KBM-7 (cell line): Measurements from ENCODE around the gene CR1.
A peak's percentile ranks its signal among the peaks of the same experiment; 100 is the strongest.
"Not testable (repeated sequence)": the region's sequence is repeated elsewhere in the genome, so short reads cannot be mapped to it uniquely, and the experiment has no call there.

Source experiments
- DNase-seq: peaks from one replicate; pipeline ENCODE4 v3.0.0-alpha.2; 2015
- in situ Hi-C: fragments of 300-500 bp; cut with MboI; formaldehyde crosslinking; loops from 2 replicates; pipeline ENCODE4 v1.14.3; 2020; ENCODE audit warnings: low sequenced_read_pairs, low pct_unique_long_range_greater_than_20kb, mixed read lengths

The CR1 gene

GRCh38 chr1:207501071-207501470 is 5.1 kb downstream of the CR1 start:
- DNase-seq, result no peak
- in situ Hi-C loops, result no loop called here

GRCh38 chr1:207502726-207503125 is 6.8 kb downstream of the CR1 start:
- in situ Hi-C loops, result no loop called here
- no peak for DNase-seq

GRCh38 chr1:207503950-207504349 is 8.0 kb downstream of the CR1 start:
- in situ Hi-C loops, result no loop called here
- DNase-seq, result no peak

GRCh38 chr1:207504438-207504837 is 8.5 kb downstream of the CR1 start:
- DNase-seq, result no peak
- in situ Hi-C loops, result no loop called here

- DNase-seq, result no peak
- in situ Hi-C loops, result no loop called here
Observed at GRCh38 chr1:207510444-207510843, 14.5 kb downstream of the CR1 start.

- DNase-seq, result no peak
- in situ Hi-C loops, result no loop called here
Observed at GRCh38 chr1:207514890-207515289, 18.9 kb downstream of the CR1 start.

GRCh38 chr1:207516729-207517128 is 20.8 kb downstream of the CR1 start:
- in situ Hi-C loops, result no loop called here
- DNase-seq, result no peak

GRCh38 chr1:207518608-207519236 is 22.8 kb downstream of the CR1 start:
- in situ Hi-C loops, result no loop called here
- no peak for DNase-seq

GRCh38 chr1:207519505-207520399 is 23.8 kb downstream of the CR1 start:
- in situ Hi-C loops, result no loop called here
- no peak for DNase-seq

GRCh38 chr1:207520400-207521345 is 24.7 kb downstream of the CR1 start:
- DNase-seq, in situ Hi-C loops: not testable (repeated sequence)

- DNase-seq, in situ Hi-C loops: not testable (repeated sequence)
Observed at GRCh38 chr1:207525239-207525638, 29.3 kb downstream of the CR1 start.

- DNase-seq, in situ Hi-C loops: not testable (repeated sequence)
Observed at GRCh38 chr1:207528401-207528800, 32.4 kb downstream of the CR1 start.

- in situ Hi-C loops, DNase-seq: not testable (repeated sequence)
Observed at GRCh38 chr1:207536263-207536662, 40.3 kb downstream of the CR1 start.

- DNase-seq, in situ Hi-C loops: not testable (repeated sequence)
Observed at GRCh38 chr1:207546677-207547357, 50.9 kb downstream of the CR1 start.

- in situ Hi-C loops, DNase-seq: not testable (repeated sequence)
Observed at GRCh38 chr1:207554823-207555222, 58.9 kb downstream of the CR1 start.

GRCh38 chr1:207565546-207566468 is 69.8 kb downstream of the CR1 start:
- peak; percentile 7 for DNase-seq
- in situ Hi-C loops, result no loop called here

- DNase-seq, in situ Hi-C loops: not testable (repeated sequence)
Observed at GRCh38 chr1:207571926-207572325, 76.0 kb downstream of the CR1 start.

GRCh38 chr1:207573074-207573473 is 77.1 kb downstream of the CR1 start:
- in situ Hi-C loops, DNase-seq: not testable (repeated sequence)
